ENCODE results near the gene GULP1.
"Not testable (repeated sequence)": the region's sequence is repeated elsewhere in the genome, so short reads cannot be mapped to it uniquely, and the experiment has no call there.

Gene GULP1

DNA sequence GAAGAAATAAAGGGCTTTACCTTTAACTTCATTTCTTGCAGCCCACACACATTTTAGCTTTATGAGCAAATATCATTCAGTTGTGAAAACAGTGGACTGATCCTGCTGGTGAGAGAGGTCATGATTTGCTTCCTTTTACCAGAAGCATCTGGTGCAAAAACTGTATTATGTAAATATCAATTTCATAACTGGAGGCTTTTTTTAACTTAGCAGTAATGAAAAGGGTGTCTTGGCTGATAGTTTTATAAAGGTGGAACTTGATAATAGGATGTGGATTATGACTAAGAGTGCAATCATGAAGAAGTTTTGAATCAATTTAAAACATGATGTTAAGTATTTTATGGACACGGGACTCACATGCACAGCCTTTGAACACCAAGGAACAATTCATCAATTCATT lies 304.4 kb downstream of the GULP1 start:
- no peaks in the 10 kb centered on the region for H3K9me3 Mint-ChIP-seq
- H3K27me3 Mint-ChIP-seq: no peaks in the 10 kb centered on the region
- no peak for DNase-seq
- H3K36me3 Mint-ChIP-seq: no peaks in the 10 kb centered on the region
- CTCF ChIA-PET: no interaction called here
- H3K4me1 Mint-ChIP-seq: no peaks in the 10 kb centered on the region
- no peak overlapping the region for H3K27ac Mint-ChIP-seq
- no peak overlapping the region for H3K4me3 Mint-ChIP-seq

- no peak for DNase-seq
- Mint-ChIP-seq H3K27ac (no peak overlapping the region), H3K36me3 (no peaks in the 10 kb centered on the region), H3K4me1 (no peaks in the 10 kb centered on the region), H3K9me3 (no peaks in the 10 kb centered on the region), H3K27me3 (no peaks in the 10 kb centered on the region), H3K4me3 (no peak overlapping the region)
- CTCF ChIA-PET: no interaction called here
These were observed 306.9 kb downstream of the GULP1 start for GRCh38 chr2:188598551-188598950.

- CTCF ChIA-PET: no interaction called here
- no peak overlapping the region for H3K27ac Mint-ChIP-seq
- no peaks in the 10 kb centered on the region for H3K36me3 Mint-ChIP-seq
- H3K4me3 Mint-ChIP-seq: no peak overlapping the region
- no peak for DNase-seq
- H3K27me3 Mint-ChIP-seq: no peaks in the 10 kb centered on the region
- no peaks in the 10 kb centered on the region for H3K4me1 Mint-ChIP-seq
- no peaks in the 10 kb centered on the region for H3K9me3 Mint-ChIP-seq
These were observed 307.5 kb downstream of the GULP1 start for GRCh38 chr2:188599140-188599539.

DNA sequence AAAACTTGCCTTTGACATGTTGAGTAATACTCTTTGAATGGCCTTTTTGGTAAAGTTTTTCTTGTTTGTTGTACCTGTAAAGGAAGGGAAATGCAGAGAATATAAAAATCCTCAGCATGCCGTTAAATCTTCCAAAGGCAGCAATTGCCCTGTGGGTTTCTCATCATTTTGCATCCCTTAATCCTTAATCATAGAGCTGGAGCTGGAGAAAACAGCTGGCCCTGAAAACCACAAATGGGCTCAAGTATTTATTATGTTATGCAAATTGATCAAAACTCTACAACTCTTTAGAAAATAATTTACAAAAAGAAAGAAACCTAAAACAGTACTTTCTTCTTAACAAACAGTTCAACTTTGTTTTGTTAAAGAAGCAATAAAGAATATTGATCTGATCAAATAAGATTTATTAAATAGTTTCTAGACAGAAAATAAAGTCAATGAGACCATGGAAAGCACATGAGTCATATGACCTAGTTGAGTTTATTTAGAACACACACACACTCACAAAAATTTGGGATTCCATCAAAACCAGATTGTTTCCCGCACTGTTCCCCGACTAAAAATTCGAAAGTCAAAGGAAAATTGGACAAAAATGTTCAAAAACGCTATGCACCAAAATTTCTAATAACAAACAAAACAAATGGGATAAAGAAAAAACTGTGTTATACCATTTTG lies 309.0 kb downstream of the GULP1 start:
- Mint-ChIP-seq H3K4me3 (no peak overlapping the region), H3K27me3 (no peaks in the 10 kb centered on the region), H3K9me3 (peaks cover under 1% of the 10 kb centered on the region), H3K27ac (no peak overlapping the region), H3K4me1 (no peaks in the 10 kb centered on the region), H3K36me3 (no peaks in the 10 kb centered on the region)
- CTCF ChIA-PET: no interaction called here
- no peak for DNase-seq

DNA sequence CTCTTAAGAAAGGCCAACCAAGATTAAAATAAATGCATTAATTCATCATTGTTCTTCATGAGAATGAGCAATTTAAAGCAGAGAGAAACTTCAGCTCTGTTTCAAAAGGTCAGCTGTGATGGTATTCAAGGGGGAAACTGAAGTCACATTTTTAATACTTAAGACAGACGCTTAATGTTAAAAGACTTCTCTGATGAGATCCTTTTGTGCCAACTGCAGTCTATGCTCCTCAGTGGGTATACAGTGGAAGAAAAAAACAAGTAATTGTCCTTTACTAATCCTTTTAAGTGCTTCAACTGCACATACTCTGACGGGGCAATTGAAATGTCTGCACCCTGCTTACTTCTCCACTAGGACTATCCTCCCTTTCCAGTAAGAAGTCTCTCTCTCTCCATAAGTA lies 309.7 kb downstream of the GULP1 start:
- Mint-ChIP-seq H3K36me3 (no peaks in the 10 kb centered on the region), H3K27me3 (no peaks in the 10 kb centered on the region), H3K9me3 (peaks cover 2% of the 10 kb centered on the region), H3K4me3 (no peak overlapping the region), H3K27ac (no peak overlapping the region), H3K4me1 (no peaks in the 10 kb centered on the region)
- CTCF ChIA-PET: no interaction called here
- DNase-seq: no peak

GRCh38 chr2:188601927-188602326 lies 310.3 kb downstream of the GULP1 start:
- no peaks in the 10 kb centered on the region for H3K36me3 Mint-ChIP-seq
- CTCF ChIA-PET: no interaction called here
- DNase-seq: no peak
- no peaks in the 10 kb centered on the region for H3K27me3 Mint-ChIP-seq
- H3K4me1 Mint-ChIP-seq: no peaks in the 10 kb centered on the region
- H3K9me3 Mint-ChIP-seq: peaks cover 2% of the 10 kb centered on the region
- H3K27ac Mint-ChIP-seq: no peak overlapping the region
- H3K4me3 Mint-ChIP-seq: no peak overlapping the region

GRCh38 chr2:188604579-188604978 lies 312.9 kb downstream of the GULP1 start:
- H3K36me3 Mint-ChIP-seq: no peaks in the 10 kb centered on the region
- no peak overlapping the region for H3K4me3 Mint-ChIP-seq
- H3K27me3 Mint-ChIP-seq: no peaks in the 10 kb centered on the region
- CTCF ChIA-PET: no interaction called here
- H3K27ac Mint-ChIP-seq: no peak overlapping the region
- H3K4me1 Mint-ChIP-seq: no peaks in the 10 kb centered on the region
- no peak for DNase-seq
- H3K9me3 Mint-ChIP-seq: peaks cover 2% of the 10 kb centered on the region

- H3K4me3 Mint-ChIP-seq, H3K27me3 Mint-ChIP-seq, DNase-seq, H3K4me1 Mint-ChIP-seq, H3K9me3 Mint-ChIP-seq, H3K36me3 Mint-ChIP-seq, H3K27ac Mint-ChIP-seq, CTCF ChIA-PET: not testable (repeated sequence)
These were observed 314.2 kb downstream of the GULP1 start for GRCh38 chr2:188605609-188606584.

- H3K4me3 Mint-ChIP-seq, H3K27me3 Mint-ChIP-seq, DNase-seq, H3K9me3 Mint-ChIP-seq, H3K4me1 Mint-ChIP-seq, H3K36me3 Mint-ChIP-seq, H3K27ac Mint-ChIP-seq, CTCF ChIA-PET: not testable (repeated sequence)
These were observed 314.9 kb downstream of the GULP1 start for GRCh38 chr2:188606596-188606995.

GRCh38 chr2:188607501-188607900 lies 315.8 kb downstream of the GULP1 start:
- H3K9me3 Mint-ChIP-seq: peaks cover 2% of the 10 kb centered on the region
- H3K27me3 Mint-ChIP-seq: no peaks in the 10 kb centered on the region
- no peak overlapping the region for H3K27ac Mint-ChIP-seq
- CTCF ChIA-PET: no interaction called here
- no peaks in the 10 kb centered on the region for H3K4me1 Mint-ChIP-seq
- H3K36me3 Mint-ChIP-seq: no peaks in the 10 kb centered on the region
- no peak overlapping the region for H3K4me3 Mint-ChIP-seq
- DNase-seq: no peak

GRCh38 chr2:188609321-188610049 lies 317.8 kb downstream of the GULP1 start:
- H3K27me3 Mint-ChIP-seq: no peaks in the 10 kb centered on the region
- DNase-seq: no peak
- peaks cover 2% of the 10 kb centered on the region for H3K9me3 Mint-ChIP-seq
- CTCF ChIA-PET: no interaction called here
- no peak overlapping the region for H3K4me3 Mint-ChIP-seq
- no peaks in the 10 kb centered on the region for H3K36me3 Mint-ChIP-seq
- no peak overlapping the region for H3K27ac Mint-ChIP-seq
- no peaks in the 10 kb centered on the region for H3K4me1 Mint-ChIP-seq

GRCh38 chr2:188610050-188610444 lies 318.4 kb downstream of the GULP1 start:
- Mint-ChIP-seq H3K27me3 (no peaks in the 10 kb centered on the region), H3K36me3 (no peaks in the 10 kb centered on the region), H3K4me1 (no peaks in the 10 kb centered on the region), H3K4me3 (no peak overlapping the region), H3K9me3 (peaks cover 2% of the 10 kb centered on the region), H3K27ac (no peak overlapping the region)
- DNase-seq: no peak
- CTCF ChIA-PET: no interaction called here

DNA sequence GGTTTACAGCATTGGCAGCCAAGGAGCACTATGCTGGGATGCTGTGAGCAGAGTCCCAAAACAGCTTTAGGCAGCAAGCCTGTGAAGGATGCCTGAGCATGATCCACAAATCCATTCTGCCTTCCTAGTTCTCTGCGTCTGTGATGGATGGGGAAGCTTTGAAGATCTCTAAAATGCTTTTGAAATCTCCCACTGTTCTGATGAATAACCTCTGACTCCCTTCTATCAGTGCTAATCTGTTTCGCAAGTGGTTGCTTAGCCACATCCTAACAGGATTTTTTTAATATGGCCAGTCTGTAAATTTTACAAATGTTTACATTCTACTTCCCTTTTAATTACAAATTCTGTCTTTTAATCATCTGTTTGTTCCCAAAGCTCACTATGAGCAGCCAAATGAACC lies 319.2 kb downstream of the GULP1 start:
- no peak for DNase-seq
- CTCF ChIA-PET: interaction anchor here (0.7 kb wide), 1 partner anchor 1348 kb away, joined by 3 read pairs; no protein-coding TSS in a partner anchor
- no peaks in the 10 kb centered on the region for H3K27me3 Mint-ChIP-seq
- no peaks in the 10 kb centered on the region for H3K36me3 Mint-ChIP-seq
- no peaks in the 10 kb centered on the region for H3K4me1 Mint-ChIP-seq
- no peak overlapping the region for H3K4me3 Mint-ChIP-seq
- no peak overlapping the region for H3K27ac Mint-ChIP-seq
- H3K9me3 Mint-ChIP-seq: no peaks in the 10 kb centered on the region

- Mint-ChIP-seq H3K36me3 (no peaks in the 10 kb centered on the region), H3K27ac (no peak overlapping the region), H3K4me3 (no peak overlapping the region), H3K4me1 (no peaks in the 10 kb centered on the region), H3K27me3 (no peaks in the 10 kb centered on the region), H3K9me3 (peaks cover 4% of the 10 kb centered on the region)
- no peak for DNase-seq
- CTCF ChIA-PET: no interaction called here
These were observed 327.5 kb downstream of the GULP1 start for GRCh38 chr2:188619146-188619545.
